IPS DF 19.7 (cell line): ENCODE measurements around the gene AIFM2.
"Not testable (repeated sequence)": the region's sequence is repeated elsewhere in the genome, so short reads cannot be mapped to it uniquely, and the experiment has no call there.

Source experiments
- DNase-seq: peaks from one replicate; pipeline ENCODE4 v3.0.0-alpha.2; 2013; ENCODE audit warnings: low read depth, low spot score

Gene AIFM2

GRCh38 chr10:70123166-70123565, 9.5 kb downstream of the AIFM2 start:
- not testable (repeated sequence) for DNase-seq

GRCh38 chr10:70122742-70123141, 9.9 kb downstream of the AIFM2 start:
- DNase-seq: no peak

- DNase-seq: no peak
Measured at GRCh38 chr10:70121281-70121949, 11.2 kb downstream of the AIFM2 start.

GRCh38 chr10:70120417-70120816, 12.2 kb downstream of the AIFM2 start:
- no peak for DNase-seq

DNA sequence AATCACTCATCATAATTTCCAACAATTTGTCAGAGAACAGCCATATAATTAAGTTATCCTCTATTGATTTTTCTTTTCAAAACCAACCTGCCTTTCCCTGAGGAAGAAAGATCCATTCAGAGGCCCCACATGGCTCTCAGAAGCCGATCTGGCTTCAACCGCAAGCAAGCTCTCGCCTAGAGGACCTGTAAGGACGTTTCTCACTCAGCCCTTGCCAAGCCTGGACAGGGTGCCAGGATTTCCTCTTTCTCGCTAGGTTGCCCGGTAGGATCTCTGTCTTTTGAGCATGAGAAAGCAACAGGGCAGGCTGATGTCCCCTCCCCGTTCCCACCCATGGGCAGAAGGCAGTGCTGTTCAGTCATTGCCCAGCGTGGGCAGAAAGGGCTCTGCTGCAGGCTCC, 13.0 kb downstream of the AIFM2 start:
- DNase-seq: no peak

GRCh38 chr10:70119197-70119596, 13.4 kb downstream of the AIFM2 start:
- DNase-seq: no peak

DNA sequence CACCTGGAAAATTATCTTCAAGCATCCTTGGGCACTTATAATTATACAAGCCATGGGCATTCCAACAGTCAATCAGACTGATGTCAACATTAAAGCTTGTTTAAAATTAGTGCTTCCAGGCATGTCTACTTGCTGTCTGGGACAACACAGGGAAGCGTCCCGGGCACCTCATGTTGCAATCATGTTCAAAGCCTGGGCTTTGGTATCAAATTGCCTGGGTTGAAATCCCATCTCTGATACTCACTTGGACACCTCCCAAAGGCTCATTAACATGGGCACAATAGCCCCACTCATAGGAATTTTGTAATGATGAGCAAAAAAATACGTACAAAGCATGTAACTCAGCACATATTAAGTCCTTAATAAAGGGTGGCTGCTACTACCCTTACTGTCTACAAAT, 14.4 kb downstream of the AIFM2 start:
- DNase-seq: no peak

DNA sequence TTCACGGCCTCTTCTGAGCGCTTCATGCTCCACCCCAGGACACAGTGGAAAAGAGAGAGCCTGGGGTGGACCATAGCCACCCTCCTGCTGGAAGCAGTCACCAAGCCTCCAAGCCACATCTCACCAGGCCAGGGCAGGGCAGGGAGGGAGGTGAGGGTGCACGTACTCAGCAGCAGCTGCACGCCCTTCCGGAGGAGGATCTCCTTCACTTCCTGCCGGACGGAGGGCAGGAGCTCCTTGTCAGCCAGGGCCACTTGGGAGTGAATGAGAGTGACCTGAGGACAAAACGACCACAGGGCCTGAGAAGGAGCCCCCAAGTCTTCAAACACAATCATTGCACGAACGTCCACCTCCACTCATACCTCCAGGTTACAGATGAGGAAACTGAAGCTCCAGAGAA, 15.0 kb downstream of the AIFM2 start:
- DNase-seq: no peak

DNA sequence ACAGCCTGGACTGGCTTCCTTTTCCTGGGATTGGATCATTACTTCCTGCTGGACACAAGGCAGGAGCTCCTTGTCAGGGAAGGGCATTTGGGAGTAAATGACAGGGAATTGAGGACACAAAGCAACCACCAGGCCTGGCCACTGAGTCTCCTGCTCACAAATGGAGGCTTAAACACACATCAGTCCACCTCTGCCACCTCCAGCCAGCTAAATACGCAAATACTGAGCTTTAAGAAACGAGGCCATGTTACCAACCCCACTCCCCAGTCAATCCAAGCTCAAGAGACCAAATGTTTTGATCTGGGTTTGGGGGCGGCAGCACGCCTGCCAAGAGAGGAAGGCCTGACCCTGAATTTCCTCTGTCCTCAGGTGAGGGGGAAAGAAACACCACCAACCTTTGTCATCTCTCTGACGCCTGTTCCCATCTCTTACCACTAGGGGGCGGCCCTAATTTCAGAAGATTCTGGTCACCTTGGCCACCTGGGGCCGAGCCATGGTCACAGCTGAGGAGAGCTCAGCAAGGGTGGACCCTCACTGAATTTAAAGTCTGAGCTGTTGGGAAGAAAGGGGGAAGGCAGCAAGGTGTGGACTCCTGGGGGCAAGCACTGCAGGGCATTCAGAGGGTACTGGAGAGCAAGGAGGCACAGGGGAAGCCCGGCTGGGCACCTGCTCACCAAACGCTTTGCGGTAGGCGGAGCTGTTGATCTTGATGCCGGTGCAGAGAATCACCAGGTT, 16.5 kb downstream of the AIFM2 start:
- DNase-seq: no peak

DNA sequence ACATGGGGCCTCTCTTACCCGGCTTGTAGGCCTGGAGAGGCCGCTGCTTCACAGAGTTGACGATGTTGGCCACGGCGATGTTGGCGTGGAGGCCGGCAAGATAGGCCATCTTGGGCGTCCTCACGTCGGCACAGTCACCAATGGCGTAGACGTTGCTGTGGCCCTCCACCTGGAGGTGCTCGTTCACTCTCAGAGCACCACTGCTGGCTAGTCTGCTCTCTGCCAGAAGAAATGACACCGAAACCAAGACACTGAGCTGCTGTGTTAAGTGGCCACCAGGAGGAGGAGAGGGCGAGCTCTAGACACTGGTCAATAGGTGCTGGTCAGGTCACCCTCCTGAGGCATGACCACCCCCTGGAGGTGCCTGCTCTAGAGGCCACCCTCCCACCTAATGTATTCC, 17.7 kb downstream of the AIFM2 start:
- DNase-seq: no peak

DNA sequence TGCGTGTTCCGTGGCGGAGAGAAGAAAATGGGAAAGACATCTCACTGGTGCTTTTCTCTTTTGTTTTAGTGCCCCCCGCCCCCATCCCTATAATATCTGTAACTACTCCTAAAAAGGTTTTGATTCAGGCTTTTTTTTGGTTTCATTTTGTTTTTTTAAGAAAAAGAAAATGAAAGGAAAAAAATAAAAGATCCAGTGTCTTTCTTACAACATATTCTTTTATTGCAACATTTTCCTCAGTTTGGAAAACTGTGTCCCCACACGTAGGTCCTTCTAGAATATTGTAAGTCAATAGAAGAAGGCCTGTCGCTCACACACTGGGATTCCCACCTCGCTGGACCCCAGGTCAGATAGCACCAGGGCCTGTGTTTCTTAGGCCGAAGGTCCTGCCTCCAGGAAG, 20.6 kb downstream of the AIFM2 start:
- no peak for DNase-seq

- no peak for DNase-seq
Measured at GRCh38 chr10:70111496-70111895, 21.1 kb downstream of the AIFM2 start.

GRCh38 chr10:70109064-70109729, 23.4 kb downstream of the AIFM2 start:
- DNase-seq: no peak

GRCh38 chr10:70106958-70107791, 25.4 kb downstream of the AIFM2 start:
- DNase-seq: peak; percentile 38

GRCh38 chr10:70101668-70102067, 31.0 kb downstream of the AIFM2 start:
- no peak for DNase-seq

- DNase-seq: not testable (repeated sequence)
Measured at GRCh38 chr10:70101068-70101562, 31.5 kb downstream of the AIFM2 start.

DNA sequence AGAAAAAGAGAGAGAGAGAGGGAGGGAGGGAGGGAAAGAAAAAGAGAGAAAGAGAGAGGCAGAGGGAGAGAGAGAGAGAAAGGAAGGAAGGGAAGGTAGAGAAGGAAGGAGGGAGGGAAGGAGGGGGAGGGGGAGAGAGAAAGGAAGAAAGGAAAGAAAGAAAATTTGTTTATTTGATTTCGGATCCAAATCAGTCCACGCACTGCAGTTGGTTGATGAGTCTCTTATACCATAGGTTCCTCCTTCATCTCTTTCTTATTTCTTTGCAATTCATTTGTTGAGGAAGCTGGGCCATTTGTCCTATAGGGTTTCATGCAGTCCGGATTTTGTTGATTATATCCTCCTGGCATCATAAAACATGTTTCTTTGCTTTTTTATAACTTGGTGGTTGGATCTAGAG, 34.4 kb downstream of the AIFM2 start:
- no peak for DNase-seq

DNA sequence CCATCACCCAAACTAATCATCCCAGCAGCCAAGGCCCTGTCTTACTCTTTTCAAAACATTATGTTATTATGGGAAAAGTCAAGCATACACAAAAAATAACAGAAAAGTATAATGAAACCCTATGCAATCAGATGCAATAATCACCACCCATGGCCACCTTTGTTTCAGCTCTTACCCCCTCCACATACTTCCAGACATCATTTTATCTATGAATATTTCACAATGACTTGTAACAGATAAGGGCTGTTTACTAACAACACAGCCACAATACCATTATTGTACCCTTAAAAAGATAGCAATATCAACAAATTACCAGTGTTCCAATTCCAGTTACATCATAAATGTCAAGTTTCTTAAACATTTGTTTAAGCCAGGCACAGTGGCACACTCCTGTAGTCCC, 35.2 kb downstream of the AIFM2 start:
- DNase-seq: no peak

GRCh38 chr10:70096705-70097420, 35.8 kb downstream of the AIFM2 start:
- no peak for DNase-seq

DNA sequence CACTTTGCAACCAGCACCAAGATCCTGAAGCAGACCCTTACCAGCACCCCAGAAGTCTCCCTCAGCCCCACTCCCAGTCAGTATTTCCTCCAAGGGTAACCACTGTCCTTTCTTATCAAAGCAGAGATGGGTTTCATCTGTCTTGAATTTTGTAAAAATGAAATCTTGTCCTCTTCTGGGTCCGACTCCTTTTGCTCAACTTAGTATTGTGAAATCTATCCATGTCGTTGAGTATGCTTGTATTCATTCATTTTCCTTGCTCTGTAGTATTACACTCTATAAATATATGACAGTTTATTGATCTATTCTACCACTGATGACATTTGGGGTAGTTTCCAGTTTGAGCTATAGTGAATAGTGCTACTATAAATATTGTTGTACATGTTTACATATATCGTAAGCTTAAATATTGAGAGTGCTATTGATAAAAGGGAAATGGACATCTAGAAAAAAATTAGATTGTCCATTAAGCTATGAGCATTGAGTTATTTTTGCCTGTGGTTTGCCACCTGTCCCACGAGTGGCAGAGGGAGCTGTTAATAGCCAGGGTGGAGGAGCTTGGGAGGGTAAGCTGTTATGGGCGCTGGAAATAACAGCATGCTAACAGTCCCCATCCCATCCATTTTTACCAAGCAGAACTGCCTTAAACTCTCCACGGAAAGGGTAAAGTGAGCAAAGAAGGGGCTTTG, 36.5 kb downstream of the AIFM2 start:
- DNase-seq: no peak

DNA sequence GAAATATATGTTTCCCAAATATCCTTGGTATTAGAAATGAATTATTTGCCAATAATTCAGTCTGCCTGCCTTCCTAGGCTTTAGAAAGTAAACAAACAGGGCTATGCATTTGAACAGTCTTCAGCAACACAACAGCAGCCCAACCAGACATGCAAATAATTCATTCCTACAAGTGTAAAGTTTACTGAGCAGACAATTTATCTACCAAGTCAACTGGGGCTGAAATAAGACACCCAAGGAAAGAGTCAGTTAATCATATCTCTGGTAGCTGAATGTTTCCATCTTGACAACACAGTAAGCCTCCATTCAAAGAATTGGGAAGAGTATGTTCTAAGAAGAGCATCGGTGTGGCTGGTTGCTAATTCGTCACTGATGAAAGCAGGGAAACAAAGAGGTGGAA, 38.4 kb downstream of the AIFM2 start:
- no peak for DNase-seq
